Activated CD4-positive, CD25-positive, alpha-beta regulatory T cell (primary cell): Measurements from ENCODE around the gene VCAN.
A peak's percentile ranks its signal among the peaks of the same experiment; 100 is the strongest.

Experiments
- DNase-seq, 4 experiments: peaks; one replicate each; lab custom pipeline; 2025; lab: John Stamatoyannopoulos, UW

The VCAN gene

GRCh38 chr5:83467371-83468035 is 4.0 kb upstream of the VCAN start:
- DNase-seq = no peak

- no peak for DNase-seq
These were observed 2.5 kb upstream of the VCAN start for GRCh38 chr5:83469075-83469474.

- DNase-seq = no peak
These were observed 779 bp upstream of the VCAN start for GRCh38 chr5:83470526-83471404.

- no peak for DNase-seq
These were observed 616 bp downstream of the VCAN start for GRCh38 chr5:83472213-83472507.

- DNase-seq = no peak
These were observed 1.2 kb downstream of the VCAN start for GRCh38 chr5:83472508-83473345.

GRCh38 chr5:83473346-83474160 is 2.0 kb downstream of the VCAN start:
- DNase-seq = peak in 1 of 4 experiments; percentile 25

- DNase-seq = no peak
These were observed 2.7 kb downstream of the VCAN start for GRCh38 chr5:83474161-83474796.

- no peak for DNase-seq
These were observed 3.4 kb downstream of the VCAN start for GRCh38 chr5:83474991-83475390.

- no peak for DNase-seq
These were observed 3.9 kb downstream of the VCAN start for GRCh38 chr5:83475391-83475863.

- DNase-seq = no peak
These were observed 4.6 kb downstream of the VCAN start for GRCh38 chr5:83475935-83476814.

- no peak for DNase-seq
These were observed 11.4 kb downstream of the VCAN start for GRCh38 chr5:83482961-83483360.

- no peak for DNase-seq
These were observed 12.8 kb downstream of the VCAN start for GRCh38 chr5:83484294-83484693.

GRCh38 chr5:83485842-83486241 is 14.3 kb downstream of the VCAN start:
- DNase-seq = no peak

- DNase-seq = no peak
These were observed 15.6 kb downstream of the VCAN start for GRCh38 chr5:83487155-83487554.

- DNase-seq = no peak
These were observed 16.7 kb downstream of the VCAN start for GRCh38 chr5:83488271-83488670.

GRCh38 chr5:83488821-83489220 is 17.3 kb downstream of the VCAN start:
- DNase-seq = no peak

- no peak for DNase-seq
These were observed 18.7 kb downstream of the VCAN start for GRCh38 chr5:83490203-83490602.

- DNase-seq = no peak
These were observed 20.8 kb downstream of the VCAN start for GRCh38 chr5:83492331-83492730.

GRCh38 chr5:83493644-83494043 is 22.1 kb downstream of the VCAN start:
- no peak for DNase-seq

GRCh38 chr5:83494087-83494620 is 22.6 kb downstream of the VCAN start:
- DNase-seq = no peak
